Measurements from ENCODE around the gene NIBAN1.
A peak's percentile ranks its signal among the peaks of the same experiment; 100 is the strongest.

Gene NIBAN1

DNA sequence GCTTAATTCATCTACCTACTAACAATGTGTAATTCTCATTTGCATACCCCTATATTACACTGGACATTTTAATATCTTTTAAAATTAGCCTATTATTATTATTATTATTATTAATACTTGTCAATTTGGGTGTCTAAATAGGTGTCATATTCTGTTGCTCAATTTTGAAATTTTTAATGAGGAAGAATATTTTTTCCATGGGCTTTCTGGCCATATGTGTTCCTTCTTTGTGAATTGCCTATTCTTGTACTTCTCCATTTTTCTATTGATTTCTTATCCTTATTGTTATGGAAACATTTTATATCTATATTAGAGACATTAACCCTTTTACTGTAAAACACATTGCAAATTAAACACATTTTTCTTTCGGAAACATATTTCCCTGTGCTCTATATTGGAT lies 6.4 kb upstream of the NIBAN1 start:
- no peak for TF ChIP-seq ZNF70 (CRISPR knock-in tag; IDR thresholded peaks at IDR 0.05)
- no peak for TF ChIP-seq BACH2 (CRISPR knock-in tag; IDR thresholded peaks at IDR 0.05; ENCODE audit: borderline replicate concordance)
- TF ChIP-seq ZC3H10 (CRISPR knock-in tag; IDR thresholded peaks at IDR 0.05) = no peak
- no peak for ATAC-seq

DNA sequence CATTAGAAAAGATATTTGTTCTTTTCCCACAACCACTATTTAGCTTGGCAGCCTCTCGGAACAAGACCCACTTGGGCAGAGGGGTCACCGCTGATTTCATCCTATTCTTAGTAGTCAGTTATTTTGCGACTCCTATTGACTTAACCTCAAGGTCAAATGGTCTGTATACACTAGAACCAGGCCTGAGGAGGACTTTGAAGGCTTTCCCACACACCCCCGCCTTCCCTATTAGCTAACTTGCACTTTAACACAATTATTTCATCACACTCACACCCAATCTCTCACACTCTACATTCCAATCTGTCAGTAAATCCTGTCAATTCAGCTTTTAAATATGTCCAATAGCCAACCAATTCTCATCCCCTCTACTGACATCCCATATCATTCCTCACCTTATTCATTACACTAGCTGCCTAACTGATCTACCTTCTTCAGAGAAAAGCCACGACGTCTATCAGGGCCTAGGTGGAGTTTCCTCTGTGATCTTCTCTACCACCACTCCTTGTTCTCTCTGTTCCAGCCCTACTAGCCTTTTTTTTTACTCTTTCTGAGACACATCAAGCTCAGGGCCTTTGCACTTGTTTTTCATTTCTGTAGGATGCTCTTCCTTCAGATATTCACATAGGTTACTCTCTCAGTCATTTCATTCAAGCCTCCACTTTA lies 1.0 kb upstream of the NIBAN1 start:
- TF ChIP-seq, protein P1, sequence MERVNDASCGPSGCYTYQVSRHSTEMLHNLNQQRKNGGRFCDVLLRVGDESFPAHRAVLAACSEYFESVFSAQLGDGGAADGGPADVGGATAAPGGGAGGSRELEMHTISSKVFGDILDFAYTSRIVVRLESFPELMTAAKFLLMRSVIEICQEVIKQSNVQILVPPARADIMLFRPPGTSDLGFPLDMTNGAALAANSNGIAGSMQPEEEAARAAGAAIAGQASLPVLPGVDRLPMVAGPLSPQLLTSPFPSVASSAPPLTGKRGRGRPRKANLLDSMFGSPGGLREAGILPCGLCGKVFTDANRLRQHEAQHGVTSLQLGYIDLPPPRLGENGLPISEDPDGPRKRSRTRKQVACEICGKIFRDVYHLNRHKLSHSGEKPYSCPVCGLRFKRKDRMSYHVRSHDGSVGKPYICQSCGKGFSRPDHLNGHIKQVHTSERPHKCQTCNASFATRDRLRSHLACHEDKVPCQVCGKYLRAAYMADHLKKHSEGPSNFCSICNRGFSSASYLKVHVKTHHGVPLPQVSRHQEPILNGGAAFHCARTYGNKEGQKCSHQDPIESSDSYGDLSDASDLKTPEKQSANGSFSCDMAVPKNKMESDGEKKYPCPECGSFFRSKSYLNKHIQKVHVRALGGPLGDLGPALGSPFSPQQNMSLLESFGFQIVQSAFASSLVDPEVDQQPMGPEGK (CRISPR knock-in tag; IDR thresholded peaks at IDR 0.05; ENCODE audit: borderline replicate concordance) = no peak
- TF ChIP-seq ARNTL (CRISPR knock-in tag; IDR thresholded peaks at IDR 0.05; ENCODE audit: borderline replicate concordance, low read depth) = no peak
- no peak for TF ChIP-seq ESRRG (CRISPR knock-in tag; IDR thresholded peaks at IDR 0.05)
- TF ChIP-seq ISL1 (CRISPR knock-in tag; IDR thresholded peaks at IDR 0.05) = no peak
- TF ChIP-seq ZNF8 (CRISPR knock-in tag; IDR thresholded peaks at IDR 0.05) = no peak
- TF ChIP-seq TCF4 (CRISPR knock-in tag; IDR thresholded peaks at IDR 0.05; ENCODE audit: borderline replicate concordance) = no peak
- TF ChIP-seq RARB (CRISPR knock-in tag; IDR thresholded peaks at IDR 0.05) = no peak
- ATAC-seq = no peak

GRCh38 chr1:184974837-184975115 lies 468 bp upstream of the NIBAN1 start:
- no peak for ATAC-seq
- no peak for TF ChIP-seq ZC3H10 (CRISPR knock-in tag; IDR thresholded peaks at IDR 0.05)
- TF ChIP-seq RARB (CRISPR knock-in tag; IDR thresholded peaks at IDR 0.05) = no peak
- TF ChIP-seq GLIS3 (CRISPR knock-in tag; IDR thresholded peaks at IDR 0.05) = no peak

- no peak for TF ChIP-seq ZFP3 (CRISPR knock-in tag; IDR thresholded peaks at IDR 0.05)
- no peak for TF ChIP-seq TSHZ2 (CRISPR knock-in tag; IDR thresholded peaks at IDR 0.05)
- TF ChIP-seq PPARA (CRISPR knock-in tag; IDR thresholded peaks at IDR 0.05; ENCODE audit: borderline replicate concordance) = no peak
- no peak for TF ChIP-seq GLIS3 (CRISPR knock-in tag; IDR thresholded peaks at IDR 0.05)
- TF ChIP-seq CSDC2 (CRISPR knock-in tag; IDR thresholded peaks at IDR 0.05) = no peak
- no peak for TF ChIP-seq ZFP30 (CRISPR knock-in tag; IDR thresholded peaks at IDR 0.05)
- TF ChIP-seq, protein P1 (CRISPR knock-in tag; IDR thresholded peaks at IDR 0.05; ENCODE audit: borderline replicate concordance) = no peak
- TF ChIP-seq ESRRG (CRISPR knock-in tag; IDR thresholded peaks at IDR 0.05) = no peak
- TF ChIP-seq TOX (CRISPR knock-in tag; IDR thresholded peaks at IDR 0.05; ENCODE audit: borderline replicate concordance) = no peak
- TF ChIP-seq BACH2 (CRISPR knock-in tag; IDR thresholded peaks at IDR 0.05; ENCODE audit: borderline replicate concordance) = no peak
- TF ChIP-seq, protein P2, sequence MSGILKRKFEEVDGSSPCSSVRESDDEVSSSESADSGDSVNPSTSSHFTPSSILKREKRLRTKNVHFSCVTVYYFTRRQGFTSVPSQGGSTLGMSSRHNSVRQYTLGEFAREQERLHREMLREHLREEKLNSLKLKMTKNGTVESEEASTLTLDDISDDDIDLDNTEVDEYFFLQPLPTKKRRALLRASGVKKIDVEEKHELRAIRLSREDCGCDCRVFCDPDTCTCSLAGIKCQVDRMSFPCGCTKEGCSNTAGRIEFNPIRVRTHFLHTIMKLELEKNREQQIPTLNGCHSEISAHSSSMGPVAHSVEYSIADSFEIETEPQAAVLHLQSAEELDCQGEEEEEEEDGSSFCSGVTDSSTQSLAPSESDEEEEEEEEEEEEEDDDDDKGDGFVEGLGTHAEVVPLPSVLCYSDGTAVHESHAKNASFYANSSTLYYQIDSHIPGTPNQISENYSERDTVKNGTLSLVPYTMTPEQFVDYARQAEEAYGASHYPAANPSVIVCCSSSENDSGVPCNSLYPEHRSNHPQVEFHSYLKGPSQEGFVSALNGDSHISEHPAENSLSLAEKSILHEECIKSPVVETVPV (CRISPR knock-in tag; IDR thresholded peaks at IDR 0.05) = no peak
- TF ChIP-seq ARNTL (CRISPR knock-in tag; IDR thresholded peaks at IDR 0.05; ENCODE audit: borderline replicate concordance, low read depth) = no peak
- no peak for TF ChIP-seq ZNF8 (CRISPR knock-in tag; IDR thresholded peaks at IDR 0.05)
- no peak for TF ChIP-seq OSR1 (CRISPR knock-in tag; IDR thresholded peaks at IDR 0.05)
- TF ChIP-seq, protein P3, sequence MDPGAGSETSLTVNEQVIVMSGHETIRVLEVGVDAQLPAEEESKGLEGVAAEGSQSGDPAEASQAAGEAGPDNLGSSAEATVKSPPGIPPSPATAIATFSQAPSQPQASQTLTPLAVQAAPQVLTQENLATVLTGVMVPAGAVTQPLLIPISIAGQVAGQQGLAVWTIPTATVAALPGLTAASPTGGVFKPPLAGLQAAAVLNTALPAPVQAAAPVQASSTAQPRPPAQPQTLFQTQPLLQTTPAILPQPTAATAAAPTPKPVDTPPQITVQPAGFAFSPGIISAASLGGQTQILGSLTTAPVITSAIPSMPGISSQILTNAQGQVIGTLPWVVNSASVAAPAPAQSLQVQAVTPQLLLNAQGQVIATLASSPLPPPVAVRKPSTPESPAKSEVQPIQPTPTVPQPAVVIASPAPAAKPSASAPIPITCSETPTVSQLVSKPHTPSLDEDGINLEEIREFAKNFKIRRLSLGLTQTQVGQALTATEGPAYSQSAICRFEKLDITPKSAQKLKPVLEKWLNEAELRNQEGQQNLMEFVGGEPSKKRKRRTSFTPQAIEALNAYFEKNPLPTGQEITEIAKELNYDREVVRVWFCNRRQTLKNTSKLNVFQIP (CRISPR knock-in tag; IDR thresholded peaks at IDR 0.05; ENCODE audit: borderline replicate concordance, low read depth) = no peak
- ATAC-seq = peak; percentile 34
Observed at GRCh38 chr1:184973272-184974055, 844 bp downstream of the NIBAN1 start.

All from SK-N-SH treated with all-trans-retinoic acid at 6 μM for 48 hours (cell line).